ENCODE results near the gene FNDC11.
A peak's percentile ranks its signal among the peaks of the same experiment; 100 is the strongest.
"Not testable (repeated sequence)": the region's sequence is repeated elsewhere in the genome, so short reads cannot be mapped to it uniquely, and the experiment has no call there.

Gene FNDC11

DNA sequence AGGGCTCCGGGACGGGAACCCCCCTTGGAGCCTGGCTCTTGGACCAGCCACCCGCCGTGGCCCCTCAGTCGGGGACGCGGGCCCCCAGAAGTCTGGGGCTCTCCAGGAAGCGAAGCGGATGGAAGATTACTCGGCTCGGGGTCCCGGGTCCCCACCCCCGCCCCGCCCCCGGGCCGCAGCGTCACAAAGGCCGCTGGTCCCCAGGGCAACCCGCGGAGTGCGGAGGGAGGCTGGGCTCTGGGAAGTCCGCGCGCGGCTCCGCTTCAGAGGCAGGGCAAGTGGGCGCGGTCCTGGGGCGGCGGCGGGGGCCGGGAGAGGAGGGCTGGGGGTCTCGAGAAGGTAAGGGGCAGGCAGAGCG, at the start of gene FNDC11:
Gene FNDC11, plus strand, starts transcription at position 227 of the 358 bp plus-strand sequence. CDS start 1,505 bp downstream, outside the sequence.
- DNase-seq = no peak

DNA sequence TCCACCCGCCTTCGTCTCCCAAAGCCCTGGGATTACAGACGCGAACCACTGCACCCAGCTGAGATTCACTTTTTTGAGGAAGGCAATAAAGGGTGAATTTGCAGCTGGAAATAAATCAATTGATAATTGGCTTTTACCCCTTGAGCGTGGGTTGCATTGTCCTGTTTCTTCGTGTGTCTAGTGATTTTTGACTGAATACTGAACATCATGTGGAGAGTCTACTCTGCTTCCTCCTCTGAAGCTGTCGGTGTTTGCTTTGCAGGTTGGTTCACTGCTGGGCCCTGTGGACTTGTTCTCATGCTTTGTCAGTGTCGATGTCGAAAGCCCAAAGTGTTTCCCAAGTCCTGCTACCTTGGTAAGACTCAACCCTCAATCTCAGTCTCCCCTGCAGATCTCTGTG, 49.3 kb upstream of the FNDC11 start:
- DNase-seq = no peak

DNA sequence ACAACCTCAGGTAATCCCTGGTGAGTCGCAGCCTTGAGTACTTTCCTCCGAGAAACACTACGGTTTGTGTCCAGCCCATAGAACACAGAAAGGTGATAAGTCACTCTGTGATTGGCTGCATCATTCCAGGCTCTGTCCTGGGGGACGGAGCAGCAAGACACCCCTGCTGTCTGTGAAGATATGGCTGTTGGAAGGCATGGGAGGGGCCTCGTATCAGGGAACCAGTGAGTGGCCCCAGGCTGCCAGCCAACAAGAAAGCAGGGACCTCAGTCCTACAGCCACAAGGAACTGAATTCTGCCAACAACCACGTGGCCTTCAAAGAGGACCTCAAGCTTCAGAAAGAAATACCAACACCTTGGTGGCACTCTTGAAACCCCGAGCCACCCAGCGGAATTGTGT, 48.7 kb upstream of the FNDC11 start:
- DNase-seq = no peak

DNA sequence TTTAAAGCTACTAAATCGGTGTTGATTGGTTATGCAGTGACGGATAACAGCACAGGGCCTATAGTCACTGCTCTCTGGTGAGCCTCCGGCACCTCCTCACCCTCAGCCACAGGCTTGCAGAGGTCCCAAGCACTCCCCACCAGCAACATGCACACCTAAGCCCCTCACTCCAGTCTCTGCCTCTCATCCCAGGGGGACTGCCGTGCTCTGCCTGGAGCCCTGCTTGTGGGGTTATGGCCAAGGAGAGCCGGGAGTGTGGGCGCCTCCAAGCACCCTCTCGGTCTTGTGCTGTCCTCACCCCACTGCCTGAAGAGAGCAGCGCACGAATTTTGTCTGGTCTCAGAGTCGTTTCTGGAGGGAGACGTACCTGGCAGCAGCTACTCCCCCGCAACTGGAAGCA, 48.2 kb upstream of the FNDC11 start:
- DNase-seq = no peak

- DNase-seq = no peak
Observed at GRCh38 chr20:63507083-63507743, 46.7 kb upstream of the FNDC11 start.

DNA sequence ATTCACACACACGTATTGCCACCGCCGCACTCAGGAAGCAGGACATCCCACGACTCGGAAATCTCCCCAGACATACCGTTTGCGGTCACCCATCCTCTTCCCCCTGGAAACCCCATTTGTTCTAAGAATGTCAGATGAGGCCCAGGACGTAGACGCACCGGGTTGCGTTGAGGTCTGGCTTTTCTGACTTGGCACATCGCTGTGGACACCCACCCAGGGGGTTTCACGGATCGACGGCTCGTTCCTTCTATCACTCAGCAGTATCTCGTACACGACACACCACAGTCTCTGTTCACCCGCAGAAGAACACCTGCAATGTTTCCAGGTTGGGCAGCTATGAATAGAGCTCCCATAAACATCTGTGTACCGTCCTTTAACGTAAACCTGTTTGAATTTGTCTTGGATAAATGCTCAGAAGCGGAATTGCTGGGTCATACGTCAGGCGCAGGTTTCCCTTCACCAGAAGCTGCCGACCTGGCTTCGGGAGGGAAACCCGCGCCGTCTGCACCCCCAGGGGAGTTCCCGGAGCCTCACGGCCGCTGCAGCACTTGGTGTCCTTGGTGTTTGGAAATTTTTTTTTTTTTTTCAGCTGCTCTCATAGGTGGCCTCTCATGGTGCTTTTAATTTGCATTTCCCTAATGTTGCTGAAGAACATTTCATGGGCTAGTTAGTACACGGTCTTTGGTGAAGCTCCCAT, 45.7 kb upstream of the FNDC11 start:
- DNase-seq = no peak

GRCh38 chr20:63509088-63509564, 44.8 kb upstream of the FNDC11 start:
- DNase-seq = no peak

DNA sequence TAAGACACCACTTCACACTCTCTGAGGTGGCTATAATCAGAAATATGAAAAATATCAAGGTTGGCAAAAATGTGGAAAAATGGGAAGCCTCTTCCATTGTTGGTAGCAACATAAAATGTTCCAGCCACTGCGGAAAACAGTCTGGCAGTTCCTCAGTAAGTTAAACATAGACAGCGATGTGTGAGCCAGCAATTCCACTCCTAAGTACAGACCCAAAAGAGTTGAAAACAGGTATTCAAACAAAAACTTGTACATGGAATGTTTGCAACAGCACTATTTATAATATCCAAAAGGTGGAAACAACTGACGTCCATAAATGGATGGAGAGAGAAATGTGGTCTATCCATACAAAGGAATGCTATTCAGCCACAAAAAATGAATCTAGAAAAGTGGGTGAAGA, 40.8 kb upstream of the FNDC11 start:
- no peak for DNase-seq

DNA sequence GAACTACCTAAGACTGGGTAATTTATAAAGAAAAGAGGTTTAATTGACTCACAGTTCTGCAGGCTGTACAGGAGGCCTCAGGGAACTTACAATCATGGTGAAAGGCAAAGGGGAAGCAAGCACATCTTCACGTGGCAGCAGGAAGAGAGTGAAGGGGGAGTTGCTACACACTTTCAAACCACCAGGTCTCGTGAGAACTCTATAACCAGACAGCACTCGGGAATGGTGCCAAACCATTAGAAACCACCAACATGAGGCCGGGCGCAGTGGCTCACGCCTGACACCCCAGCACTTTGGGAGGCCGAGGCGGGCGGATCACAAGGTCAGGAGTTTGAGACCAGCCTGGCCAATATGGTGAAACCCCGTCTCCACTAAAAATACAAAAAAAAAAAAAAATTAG, 39.4 kb upstream of the FNDC11 start:
- not testable (repeated sequence) for DNase-seq

DNA sequence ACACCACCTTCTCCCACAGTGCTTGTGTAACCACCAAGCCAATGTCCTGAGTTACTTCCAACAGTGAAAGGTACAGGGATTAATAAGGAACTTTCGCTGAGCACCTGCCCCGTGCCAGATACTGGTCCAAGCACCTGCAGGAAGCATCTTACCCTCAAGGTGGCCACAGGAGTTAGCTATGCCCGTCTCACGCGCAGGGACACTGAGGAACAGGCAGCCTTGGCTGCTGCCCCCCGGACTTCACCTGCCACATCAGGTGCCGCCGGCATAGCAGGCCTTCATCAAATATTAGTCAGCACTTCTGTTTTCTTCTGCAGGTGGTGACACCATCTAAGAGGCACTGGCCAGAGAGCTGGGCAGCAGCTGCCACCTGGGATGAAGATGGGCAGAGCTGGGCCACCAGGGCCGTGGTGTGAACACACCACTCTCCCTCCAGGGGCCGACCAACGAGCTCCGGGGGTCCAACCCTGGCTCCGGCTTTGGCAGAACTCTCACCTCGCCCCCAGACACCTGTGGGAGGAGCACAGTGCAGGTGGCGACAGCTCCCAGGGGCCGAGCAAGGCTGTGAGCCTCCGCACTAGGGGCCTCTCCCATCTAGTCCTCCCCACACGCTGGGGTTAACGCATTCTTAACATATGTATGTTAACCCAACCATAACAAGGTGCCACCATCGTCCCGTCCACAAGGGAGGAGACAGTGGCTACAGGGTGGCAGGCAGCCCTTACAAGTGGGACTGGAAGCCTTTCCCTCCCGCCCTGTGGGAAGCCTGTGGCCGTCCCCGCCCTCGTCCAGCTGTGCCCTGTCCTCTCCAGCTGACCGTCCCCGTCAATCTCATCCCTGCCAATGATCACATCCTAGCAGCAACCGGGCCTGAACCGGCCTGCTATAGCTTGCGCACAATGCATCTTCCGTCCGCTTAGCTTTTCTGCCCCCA, 36.3 kb upstream of the FNDC11 start:
- DNase-seq = peak; percentile 9

GRCh38 chr20:63518351-63518861, 35.6 kb upstream of the FNDC11 start:
- DNase-seq = peak; percentile 41

DNA sequence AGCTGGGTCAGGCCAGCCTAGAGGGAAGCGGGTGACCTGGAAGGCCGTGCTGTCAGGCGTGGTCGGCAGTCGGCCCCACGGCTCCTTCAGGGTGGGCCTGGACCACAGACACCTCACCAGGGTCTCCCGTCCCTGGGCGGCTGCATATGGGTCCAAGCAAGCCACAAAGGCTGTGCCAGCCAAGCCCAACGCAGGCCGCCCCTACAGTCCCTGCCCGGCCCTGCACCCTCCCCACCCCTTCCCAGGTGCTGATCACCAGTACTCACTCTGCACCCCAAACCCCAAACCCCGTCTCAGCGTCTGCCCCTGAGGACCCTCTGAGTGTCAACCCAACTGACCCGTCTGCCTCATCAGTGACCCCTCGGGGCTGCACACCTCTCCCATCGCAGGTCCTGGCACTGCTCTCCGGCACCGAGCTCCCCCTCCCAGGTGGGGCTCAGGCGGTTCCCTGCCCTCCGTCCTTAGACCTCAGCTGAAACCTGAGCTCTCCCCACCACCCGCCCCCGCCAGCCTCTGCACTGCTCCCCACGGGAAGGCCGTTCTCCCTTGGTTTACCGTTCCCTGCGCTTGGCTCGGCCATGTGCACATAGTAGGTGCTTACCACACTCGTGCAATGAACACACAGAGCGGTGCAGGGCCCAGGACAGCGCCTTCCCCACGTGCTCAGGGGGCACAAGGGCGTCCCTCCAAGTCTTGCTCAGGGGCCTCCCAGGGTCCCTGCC, 34.9 kb upstream of the FNDC11 start:
- no peak for DNase-seq

DNA sequence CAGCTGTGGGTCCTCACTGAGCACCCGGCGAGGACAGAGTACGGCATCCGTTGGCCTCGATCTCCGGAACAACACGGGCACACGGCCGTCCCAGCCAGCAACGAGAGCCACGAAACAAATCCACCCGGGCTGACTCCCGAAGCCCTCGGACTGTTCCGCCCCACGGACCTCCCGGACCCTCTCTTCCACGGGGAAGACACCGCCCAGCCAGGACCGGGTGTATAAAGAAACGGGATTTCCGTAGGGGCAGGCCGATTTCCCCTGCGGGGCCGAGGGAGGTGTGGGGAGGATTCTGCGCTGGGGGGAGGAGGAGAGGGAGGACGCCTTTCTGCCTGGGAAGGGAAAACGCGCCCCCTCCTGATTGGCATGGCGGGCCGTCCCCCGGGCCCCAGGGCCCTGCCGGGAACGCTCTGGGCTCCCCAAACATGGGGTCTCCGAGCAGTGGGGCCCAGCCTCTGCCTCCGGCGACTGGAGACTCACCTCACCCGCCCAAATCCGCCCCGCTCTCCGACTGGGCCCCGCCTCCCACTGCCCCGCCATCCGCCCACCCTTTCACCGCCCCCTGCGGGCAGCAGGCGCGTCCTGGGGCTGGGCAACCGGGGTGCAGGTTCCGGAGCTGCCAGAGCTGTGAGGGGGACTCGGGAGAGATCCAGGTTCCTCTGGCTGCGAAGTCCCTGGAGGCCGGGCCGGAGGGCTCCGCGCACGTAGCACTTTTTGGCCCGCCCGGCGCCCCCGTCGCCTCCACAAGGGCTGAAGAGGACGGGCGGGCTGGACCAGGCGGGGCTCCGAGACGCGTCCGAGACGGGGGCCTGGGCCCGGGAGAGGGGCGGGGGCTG, 34.1 kb upstream of the FNDC11 start:
- DNase-seq = peak; percentile 87

DNA sequence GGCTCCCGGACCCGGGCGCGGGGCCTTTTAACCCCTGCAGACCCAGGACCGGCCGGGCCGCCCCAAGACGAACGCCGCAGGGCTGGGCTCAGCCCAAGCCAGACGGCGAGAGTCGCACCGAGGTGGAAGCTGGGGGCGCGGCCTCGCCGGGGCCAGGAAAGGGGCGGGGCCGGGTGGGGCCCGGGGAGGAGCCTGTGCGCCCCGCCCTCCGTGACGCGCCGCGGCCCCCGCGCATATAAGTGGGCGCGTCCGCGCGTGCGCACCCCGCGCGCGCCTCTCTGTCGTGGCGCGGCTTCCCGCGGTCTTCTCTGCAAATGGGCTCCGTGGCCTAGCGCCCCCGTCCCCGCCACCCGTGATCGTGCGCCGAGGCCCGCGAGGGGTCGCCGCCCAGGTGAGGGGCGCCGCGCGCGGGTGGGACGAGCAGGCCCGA, 33.4 kb upstream of the FNDC11 start, which contains the start of gene PPDPF:
Gene PPDPF, plus strand, starts transcription at position 262 of the 430 bp plus-strand sequence. CDS start 544 bp downstream, outside the sequence.
- DNase-seq = peak; percentile 88

DNA sequence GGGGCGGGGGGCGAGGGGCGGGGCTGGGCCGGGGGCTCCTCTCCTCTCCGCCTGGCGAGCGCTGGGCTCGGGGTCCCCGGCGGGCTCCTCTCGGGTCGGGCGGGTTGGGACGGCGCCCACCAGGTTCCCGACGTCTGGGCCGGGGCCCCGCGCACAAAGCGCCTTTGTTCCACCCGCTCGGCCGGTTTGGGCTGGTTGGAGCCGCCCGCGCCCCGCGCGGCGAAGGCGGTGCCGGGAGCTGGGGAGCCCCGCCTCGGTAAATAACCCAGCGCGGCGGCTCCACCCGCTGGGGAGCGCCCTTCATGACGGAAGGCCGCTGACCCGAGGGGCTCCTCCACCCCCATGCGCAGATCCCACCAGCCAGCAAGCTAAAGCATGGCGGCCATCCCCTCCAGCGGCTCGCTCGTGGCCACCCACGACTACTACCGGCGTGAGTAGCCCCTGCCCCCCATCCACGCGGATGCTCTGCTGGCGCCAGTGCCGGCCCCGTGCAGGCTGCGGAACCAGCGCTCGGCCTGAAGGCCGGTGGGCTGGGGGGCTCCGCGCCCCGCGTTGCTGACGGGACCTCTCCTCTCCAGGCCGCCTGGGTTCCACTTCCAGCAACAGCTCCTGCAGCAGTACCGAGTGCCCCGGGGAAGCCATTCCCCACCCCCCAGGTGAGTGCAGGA, 32.9 kb upstream of the FNDC11 start:
- peak; percentile 87 for DNase-seq

DNA sequence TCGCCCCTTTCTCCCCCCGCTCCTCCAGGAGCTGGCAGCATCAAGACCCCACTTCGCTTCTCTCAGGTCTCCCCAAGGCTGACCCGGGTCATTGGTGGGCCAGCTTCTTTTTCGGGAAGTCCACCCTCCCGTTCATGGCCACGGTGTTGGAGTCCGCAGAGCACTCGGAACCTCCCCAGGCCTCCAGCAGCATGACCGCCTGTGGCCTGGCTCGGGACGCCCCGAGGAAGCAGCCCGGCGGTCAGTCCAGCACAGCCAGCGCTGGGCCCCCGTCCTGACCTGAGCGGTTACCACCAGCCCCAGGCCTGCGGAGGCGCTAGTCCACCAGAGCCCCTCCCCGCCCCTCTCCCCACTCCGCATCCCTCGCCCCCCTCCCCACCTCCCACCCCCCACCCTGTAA, 32.4 kb upstream of the FNDC11 start:
- DNase-seq = no peak

DNA sequence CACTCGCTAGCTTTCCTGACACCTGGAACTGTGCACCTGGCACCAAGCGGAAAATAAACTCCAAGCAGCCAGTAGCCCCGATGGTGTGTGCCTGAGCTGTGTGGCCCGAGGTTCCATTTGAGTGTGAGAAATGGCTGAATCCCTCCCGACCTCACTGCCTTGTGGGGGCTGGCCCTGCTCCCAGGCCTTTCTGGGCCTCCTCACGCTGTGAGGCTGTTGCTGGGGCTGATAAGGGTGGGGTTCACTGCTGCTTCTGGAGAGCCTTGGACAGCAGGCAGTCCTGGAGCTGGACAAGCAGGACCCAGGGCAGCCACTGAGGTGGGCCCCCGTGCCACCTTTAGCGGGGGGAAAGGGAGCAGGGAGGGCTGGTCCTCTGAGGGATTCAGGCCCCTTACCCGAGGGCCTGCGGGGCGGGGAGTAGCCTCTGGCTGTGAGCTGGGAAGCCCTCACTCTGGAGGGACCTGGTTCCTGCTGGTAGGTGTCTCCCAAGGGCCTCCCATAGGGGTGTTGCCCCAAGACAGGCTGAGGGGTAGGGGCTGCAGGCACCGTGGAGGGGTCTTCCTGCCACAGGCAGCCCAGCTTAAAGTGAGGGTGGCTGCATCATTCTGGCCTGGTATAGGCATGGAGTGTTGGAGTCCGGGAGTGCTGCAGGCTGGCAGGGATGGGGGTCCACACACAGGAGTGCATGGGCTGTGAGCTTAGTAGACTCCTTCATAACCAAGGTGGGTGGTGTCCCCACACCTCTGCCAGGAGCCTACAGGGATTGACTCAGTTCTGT, 31.7 kb upstream of the FNDC11 start:
- DNase-seq = peak; percentile 9

DNA sequence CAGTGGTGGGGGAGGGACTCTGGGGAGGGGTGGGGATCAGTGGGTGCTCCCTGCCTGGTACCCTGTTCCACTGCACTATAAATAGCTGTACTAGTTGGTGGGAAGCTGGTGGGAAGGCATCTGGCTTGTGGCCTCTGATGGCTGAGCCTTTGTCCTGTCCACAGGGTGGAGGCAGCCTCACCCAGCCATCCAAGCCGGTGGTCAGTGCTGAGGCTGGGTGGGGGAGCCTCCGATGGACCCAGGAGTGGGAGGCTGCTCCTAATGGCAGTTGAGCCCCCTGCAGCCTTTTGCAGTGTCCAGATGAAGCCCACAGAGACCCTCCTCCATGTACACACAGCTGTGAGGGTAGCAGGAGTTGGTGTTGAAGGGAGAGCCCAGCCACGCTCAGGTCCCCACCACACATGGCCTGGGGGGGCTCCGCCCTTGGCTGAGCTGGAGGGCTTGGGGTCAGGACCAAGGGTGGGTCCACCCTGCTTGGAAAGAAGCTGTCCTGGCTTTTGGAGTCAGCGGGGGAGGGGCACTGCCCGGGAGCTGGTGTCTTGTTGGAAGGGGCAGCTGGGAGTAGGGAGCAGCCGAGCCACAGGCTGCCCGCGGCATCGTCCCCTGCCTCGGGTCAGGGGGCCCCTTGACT, 30.9 kb upstream of the FNDC11 start:
- DNase-seq = no peak

DNA sequence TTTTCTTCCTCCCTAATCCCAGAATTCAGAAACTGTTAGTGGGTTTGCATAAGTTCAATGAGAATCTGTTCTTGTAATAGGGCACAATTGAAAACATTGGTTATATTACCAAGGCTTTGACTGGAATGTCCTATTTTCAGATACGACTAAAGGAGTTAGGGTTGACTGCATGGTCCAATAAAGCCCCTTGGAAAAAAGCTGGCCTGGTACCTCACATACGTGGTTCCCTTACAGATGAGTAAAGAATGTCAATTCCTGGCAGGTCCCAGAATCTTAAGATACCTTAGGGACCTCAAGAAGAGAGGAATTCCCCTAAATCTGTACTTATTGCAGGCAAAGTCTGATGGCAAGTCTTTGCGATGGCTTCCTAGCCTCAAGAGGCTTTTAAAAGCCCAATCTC, 28.8 kb upstream of the FNDC11 start:
- DNase-seq = no peak
